GM18526 (cell line): ENCODE results near the gene KCNJ5.

Experiments
- POLR2A ChIP-seq: IDR thresholded peaks from 3 replicates; pipeline ENCODE4 v1.6.1; 2011; ENCODE audit not compliant: insufficient read length; ENCODE audit errors: extremely low read depth

Gene KCNJ5

DNA sequence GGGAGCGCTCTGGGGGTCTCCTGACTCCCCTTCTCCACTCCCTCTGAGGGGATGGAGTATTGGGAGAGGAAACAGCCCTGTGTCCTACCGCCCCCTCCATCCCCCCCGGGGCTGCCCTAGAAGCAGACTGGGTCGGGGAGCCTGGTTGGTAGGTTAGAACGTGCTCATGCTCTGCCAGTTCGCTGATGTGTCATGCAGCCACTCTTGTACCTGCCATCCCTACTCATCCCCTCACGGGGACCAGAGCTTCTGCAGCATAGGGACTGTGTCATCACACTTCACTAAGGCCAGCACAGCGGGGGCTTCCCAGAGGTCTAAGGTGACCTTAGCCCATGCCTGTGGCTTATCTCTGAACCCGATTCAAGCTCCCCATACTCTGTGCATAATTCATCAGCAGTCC, 28.8 kb upstream of the KCNJ5 start:
- no peak for TF ChIP-seq POLR2A

DNA sequence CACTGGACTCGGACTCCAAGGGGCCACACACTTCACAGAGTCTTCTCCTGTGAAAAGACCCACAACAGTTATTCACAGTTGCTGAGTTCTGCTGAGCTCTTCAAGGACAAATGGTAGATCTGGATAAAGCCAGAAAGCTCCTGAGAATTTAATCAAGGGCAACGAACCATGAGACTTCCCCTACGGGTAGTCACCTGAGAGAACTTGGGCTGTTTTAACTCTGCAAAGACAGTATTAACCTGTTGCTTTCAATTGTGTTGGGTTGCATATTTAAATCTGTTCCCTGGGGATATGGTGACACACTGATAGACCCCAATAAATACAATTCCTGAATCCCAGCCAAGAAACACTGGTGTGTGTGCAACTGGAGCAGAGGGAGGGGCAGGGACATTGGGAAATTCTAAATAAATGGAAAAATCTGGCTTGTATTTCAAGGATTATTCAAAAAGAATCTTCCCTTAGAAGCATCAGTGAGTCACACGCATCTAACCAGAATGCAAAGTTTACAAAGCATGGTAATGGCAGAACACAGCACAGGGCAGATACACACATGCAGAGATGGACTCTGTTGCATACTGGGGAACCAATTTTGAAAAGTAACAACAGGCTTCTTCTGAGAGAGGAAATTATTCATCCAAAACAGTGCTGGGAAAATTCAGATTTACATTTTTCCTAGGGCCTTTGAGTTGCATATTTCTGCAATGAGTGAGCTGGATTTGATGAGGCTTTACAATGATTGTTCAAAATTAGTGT, 28.1 kb upstream of the KCNJ5 start:
- TF ChIP-seq POLR2A: no peak

DNA sequence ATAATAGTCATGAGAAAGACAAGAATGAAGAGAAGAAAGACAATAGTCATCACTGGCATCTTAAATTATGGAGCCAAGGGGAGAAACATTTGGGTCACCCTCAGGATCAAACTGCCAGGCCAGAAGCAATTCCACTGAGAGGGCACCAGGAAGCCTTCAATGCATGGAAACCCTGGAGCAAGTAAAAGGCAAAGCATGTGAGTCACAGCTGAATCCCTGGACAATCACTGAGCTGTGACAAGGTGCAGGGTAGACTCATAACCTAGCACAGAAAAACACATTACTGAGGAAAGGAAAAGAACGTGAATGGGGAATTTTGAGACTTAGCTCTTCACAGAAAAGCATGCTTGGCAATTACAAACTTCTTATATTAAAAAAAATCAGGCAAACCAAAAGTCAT, 25.7 kb upstream of the KCNJ5 start:
- no peak for TF ChIP-seq POLR2A

- TF ChIP-seq POLR2A: no peak
Measured at GRCh38 chr11:128867277-128867676, 23.9 kb upstream of the KCNJ5 start, which contains the start of gene KCNJ1. KCNJ1 (minus strand) TSS chr11:128867296; CDS start chr11:128840243, 27,053 bp downstream.

DNA sequence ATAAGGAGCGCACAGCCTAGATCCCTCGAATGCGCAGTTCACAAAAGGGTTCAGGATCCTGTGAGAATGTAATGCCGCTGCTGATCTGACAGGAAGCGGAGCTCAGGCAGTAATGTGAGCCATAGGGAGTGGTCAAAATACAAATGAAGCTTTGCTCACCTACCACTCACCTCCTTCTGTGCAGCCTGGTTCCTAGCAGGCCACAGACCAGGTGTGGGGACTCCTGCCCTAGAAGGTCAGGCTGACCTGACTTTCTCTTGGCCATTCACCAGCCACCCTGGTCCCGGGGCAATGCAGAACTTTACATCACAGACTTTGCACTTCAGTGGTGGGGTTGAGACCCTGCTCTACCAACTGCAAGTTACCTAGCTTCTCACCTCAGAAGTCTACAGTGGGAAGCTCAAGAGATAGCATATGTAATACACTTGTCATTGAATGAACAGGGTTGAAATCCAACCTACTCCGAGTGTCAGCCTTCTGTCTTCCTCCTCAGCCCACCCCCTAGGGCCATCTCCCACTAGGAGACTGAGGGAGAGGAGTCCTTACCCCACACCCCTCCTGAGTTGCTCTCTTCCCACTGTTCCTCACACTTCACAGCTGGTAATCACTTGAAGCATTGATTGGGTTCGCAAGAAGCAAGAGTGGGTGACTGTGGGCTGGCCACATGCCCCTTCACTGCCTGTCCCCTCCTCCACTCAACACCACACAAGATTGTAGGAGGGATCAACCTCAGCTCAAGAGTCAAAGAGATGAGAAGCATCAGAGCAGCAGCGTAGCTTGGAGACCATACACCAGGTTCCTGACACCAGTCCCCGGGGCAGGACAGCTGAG, 22.1 kb upstream of the KCNJ5 start:
- TF ChIP-seq POLR2A: no peak

GRCh38 chr11:128871168-128871610, 20.0 kb upstream of the KCNJ5 start:
- TF ChIP-seq POLR2A: no peak

DNA sequence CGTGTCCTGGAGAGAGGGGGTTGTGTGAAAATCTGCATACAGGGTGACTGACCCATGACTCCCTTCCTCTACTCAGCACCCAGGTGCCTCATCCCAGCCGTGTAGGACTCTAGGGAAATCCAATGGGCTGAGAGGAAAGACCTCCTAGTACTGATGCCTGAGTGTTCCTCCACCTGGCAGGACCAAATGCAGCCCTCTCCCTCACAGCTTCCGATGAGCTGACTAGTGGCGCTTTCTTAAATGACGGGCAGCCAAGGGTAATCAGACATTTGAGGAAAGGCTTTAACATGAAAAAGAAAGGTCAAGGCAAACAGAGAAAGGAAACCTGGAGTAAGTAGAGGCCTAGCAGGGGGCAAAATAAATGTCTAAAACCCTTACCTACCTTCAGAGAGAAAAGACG, 19.1 kb upstream of the KCNJ5 start:
- TF ChIP-seq POLR2A: no peak

DNA sequence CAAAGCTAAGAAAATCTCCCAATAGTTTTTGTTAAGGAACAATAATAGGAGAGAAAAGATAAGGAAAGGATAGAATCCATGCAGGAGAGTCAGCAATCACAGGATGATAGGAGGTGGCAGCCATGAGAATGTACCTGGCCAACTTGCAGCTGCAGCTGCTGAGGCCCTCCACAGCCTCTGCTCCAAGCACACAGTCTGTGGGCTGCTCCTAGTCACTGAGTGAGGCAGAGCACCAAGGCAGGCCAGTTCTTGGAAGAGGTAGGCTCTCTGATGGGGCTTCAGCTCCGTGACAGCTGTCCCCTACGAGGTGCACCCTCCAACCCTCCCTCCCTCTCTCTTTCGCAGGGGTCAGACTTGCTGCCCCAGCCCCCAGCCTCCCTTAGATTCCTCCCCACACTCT, 18.6 kb upstream of the KCNJ5 start:
- no peak for TF ChIP-seq POLR2A

DNA sequence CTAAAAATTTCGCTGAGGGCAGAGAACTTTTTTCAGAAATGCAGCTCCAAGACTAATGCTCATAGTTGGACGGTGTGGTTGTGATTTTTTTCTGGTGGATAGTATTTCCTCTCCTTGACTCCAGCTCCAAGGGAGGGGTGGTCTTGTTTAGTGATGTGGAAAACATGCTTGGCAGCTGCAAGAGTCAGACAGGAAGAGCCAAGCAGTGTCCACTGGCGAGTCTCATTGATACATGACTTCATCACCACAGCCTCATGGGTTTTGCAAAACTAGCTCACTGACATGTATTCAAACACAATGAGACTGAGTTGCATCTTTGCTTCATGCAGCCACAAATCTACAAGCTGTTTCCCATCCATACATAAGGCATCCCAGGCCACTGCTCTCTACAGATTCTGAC, 16.7 kb upstream of the KCNJ5 start:
- TF ChIP-seq POLR2A: no peak

- no peak for TF ChIP-seq POLR2A
Measured at GRCh38 chr11:128876133-128876650, 15.0 kb upstream of the KCNJ5 start.

- TF ChIP-seq POLR2A: no peak
Measured at GRCh38 chr11:128877726-128878125, 13.4 kb upstream of the KCNJ5 start.

GRCh38 chr11:128878455-128878854, 12.7 kb upstream of the KCNJ5 start:
- TF ChIP-seq POLR2A: no peak

DNA sequence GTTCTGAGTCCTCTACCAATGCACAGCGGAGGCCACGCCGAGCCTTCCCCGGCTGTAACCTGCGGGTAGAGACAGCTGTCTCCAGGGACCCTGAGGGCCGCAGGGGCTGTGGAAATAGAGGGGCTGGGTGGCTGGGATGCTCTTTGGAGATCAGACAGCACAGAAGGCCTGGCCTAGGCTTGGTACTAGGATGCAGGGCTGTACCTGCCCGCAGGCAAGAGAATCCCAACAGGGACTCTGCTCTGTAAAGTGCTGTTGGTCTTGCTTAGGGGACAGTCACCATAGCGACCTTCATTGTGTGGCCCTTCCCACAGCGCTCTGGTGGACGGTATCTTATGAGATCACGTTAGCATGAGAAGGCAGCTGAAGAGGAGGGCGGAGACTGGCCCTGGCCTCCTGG, 11.3 kb upstream of the KCNJ5 start:
- TF ChIP-seq POLR2A: no peak

- TF ChIP-seq POLR2A: no peak
Measured at GRCh38 chr11:128881221-128881620, 9.9 kb upstream of the KCNJ5 start.

DNA sequence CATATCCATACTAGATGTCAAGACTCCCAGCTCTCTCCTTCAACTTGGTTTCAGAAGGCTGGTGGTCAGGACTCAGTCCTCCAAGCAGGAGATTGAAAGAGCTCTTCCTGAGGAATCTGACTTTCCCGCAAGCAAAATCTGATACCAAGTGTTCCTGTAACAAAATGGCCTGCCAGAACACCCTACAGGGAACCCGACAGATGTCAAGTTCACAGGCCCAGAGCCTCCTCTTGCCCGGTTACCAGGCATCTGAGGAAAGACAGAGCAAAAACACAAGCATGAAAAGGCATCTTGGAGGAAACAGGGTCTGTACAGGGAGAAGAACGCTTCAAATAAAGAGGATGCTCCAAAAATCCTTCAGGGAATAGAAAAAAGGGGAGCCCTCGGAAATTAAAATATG, 8.7 kb upstream of the KCNJ5 start:
- TF ChIP-seq POLR2A: no peak

DNA sequence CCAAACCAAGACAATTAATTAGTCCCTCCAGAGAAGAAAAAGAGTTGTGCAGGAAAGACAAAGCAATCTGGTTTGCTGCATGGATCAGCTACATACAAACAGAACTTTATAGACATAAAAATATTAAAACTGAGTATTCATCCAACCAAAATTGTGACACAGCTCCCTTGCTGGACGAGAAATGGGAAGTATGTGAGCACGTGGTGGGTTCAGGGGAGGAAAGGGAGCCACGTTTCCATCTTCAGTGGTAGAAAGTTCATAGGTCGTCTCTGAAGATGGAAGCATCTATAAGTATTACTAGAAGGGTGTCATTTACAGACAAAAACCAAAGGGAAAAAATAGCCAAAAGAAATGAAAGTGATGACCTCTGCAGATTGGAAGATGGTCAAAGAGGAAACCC, 7.1 kb upstream of the KCNJ5 start:
- TF ChIP-seq POLR2A: no peak
